H1 (cell line): Measurements from ENCODE around the gene VPS72. TPM values are rescaled to one million over a fixed set of nuclear protein-coding genes. Genes with fewer than 3 reads are reported as not detected.

Experiments
- CTCF ChIA-PET: fragments of 300-600 bp; sonication (Branson Sonifier 250); formaldehyde crosslinking; loops from one replicate; lab custom pipeline; 2021; ENCODE audit not compliant: partially characterized antibody; lab: Charles Lee
- POLR2A ChIA-PET: fragments of 300-600 bp; sonication (Branson Sonifier 250); formaldehyde crosslinking; loops from one replicate; lab custom pipeline; 2021; ENCODE audit warnings: inconsistent platforms; ENCODE audit not compliant: partially characterized antibody; lab: Charles Lee
- DNase-seq, 2 experiments: peaks; one replicate each; pipeline versions ENCODE4 v3.0.0 to v3.0.0-alpha.2; 2010 to 2022; ENCODE audit warnings: low spot score in 2 of 2, low read depth in 1 of 2, mixed read lengths in 1 of 2
- FAIRE-seq: peaks from 2 replicates; lab custom pipeline; 2011; peaks lifted over from hg19 to GRCh38; lab: Jason Lieb, UNC
- H2AFZ ChIP-seq: 2 replicates; pipeline ENCODE4 v1.8.1; 2012; ENCODE audit warnings: low read length, inconsistent platforms
- H2AK5ac ChIP-seq: 2 replicates; pipeline ENCODE4 v1.6.1; 2013; ENCODE audit warnings: low read depth, low read length
- H2BK120ac ChIP-seq: replicated peaks from 2 replicates; pipeline ENCODE3; 2013; ENCODE audit warnings: low read depth, low read length, inconsistent platforms
- H2BK12ac ChIP-seq: 2 replicates; pipeline ENCODE4 v1.6.1; 2013; ENCODE audit warnings: low read depth, low read length
- H2BK15ac ChIP-seq: 2 replicates; pipeline ENCODE4 v1.6.1; 2013; ENCODE audit warnings: low read length
- H2BK20ac ChIP-seq: 2 replicates; pipeline ENCODE4 v1.6.1; 2013; ENCODE audit warnings: low read length
- H2BK5ac ChIP-seq: 2 replicates; pipeline ENCODE4 v1.6.1; 2013; ENCODE audit warnings: low read depth, low read length
- H3K14ac ChIP-seq: 2 replicates; pipeline ENCODE4 v1.6.1; 2013; ENCODE audit warnings: inconsistent platforms; ENCODE audit not compliant: insufficient read length
- H3K18ac ChIP-seq: 2 replicates; pipeline ENCODE4 v1.6.1; 2013; ENCODE audit warnings: low read length; ENCODE audit errors: extremely low read depth
- H3K23ac ChIP-seq: 2 replicates; pipeline ENCODE4 v1.6.1; 2013; ENCODE audit warnings: inconsistent platforms; ENCODE audit not compliant: insufficient read length
- H3K23me2 ChIP-seq: 2 replicates; pipeline ENCODE4 v1.6.1; 2013; ENCODE audit warnings: low read depth, low read length
- H3K27ac ChIP-seq: 2 replicates; pipeline ENCODE4 v1.6.1; 2011; ENCODE audit warnings: low read depth, low read length, inconsistent platforms
- H3K27me3 ChIP-seq, 4 experiments: replicated peaks in 1 of 4; 1 replicate in 1 of 4; 2 replicates in 3 of 4; pipeline versions ENCODE4 v1.6.1 to v1.8.1; 2011 to 2013; ENCODE audit warnings: low read length in 3 of 4, mild to moderate bottlenecking in 3 of 4, inconsistent platforms in 2 of 4, mixed read lengths in 2 of 4, moderate library complexity in 1 of 4; ENCODE audit not compliant: control insufficient read depth in 3 of 4, insufficient read depth in 3 of 4; ENCODE audit errors: extremely low read depth in 1 of 4
- H3K36me3 ChIP-seq, 4 experiments: 2 replicates each; pipeline versions ENCODE4 v1.6.1 to v1.8.1; 2011 to 2013; ENCODE audit warnings: mild to moderate bottlenecking in 4 of 4, low read length in 3 of 4, moderate library complexity in 2 of 4, control low read depth in 1 of 4, inconsistent platforms in 1 of 4; ENCODE audit not compliant: insufficient read depth in 4 of 4, control insufficient read depth in 2 of 4
- H3K4ac ChIP-seq: replicated peaks from 2 replicates; pipeline ENCODE3; 2013; ENCODE audit warnings: low read length, low read depth, mixed read lengths, inconsistent platforms; ENCODE audit not compliant: insufficient read length
- H3K4me1 ChIP-seq, 4 experiments: replicated peaks in 1 of 4; 1 replicate in 1 of 4; 2 replicates in 3 of 4; pipeline versions ENCODE4 v1.6.1 to v1.8.1; 2011 to 2013; ENCODE audit warnings: low read length in 3 of 4, inconsistent platforms in 2 of 4, mixed read lengths in 1 of 4; ENCODE audit not compliant: insufficient read depth in 4 of 4, control insufficient read depth in 3 of 4
- H3K4me2 ChIP-seq, 2 experiments: 2 replicates each; pipeline versions ENCODE4 v1.6.1 to v1.8.1; 2011 to 2013; ENCODE audit warnings: low read depth in 2 of 2, low read length in 2 of 2, control low read depth in 1 of 2, inconsistent platforms in 1 of 2, mild to moderate bottlenecking in 1 of 2; ENCODE audit not compliant: insufficient read depth in 1 of 2
- H3K4me3 ChIP-seq, 4 experiments: fragments of 200-600, 300-600 bp in 1 of 4; sonication (generic), shearing (Covaris generic), sonication (Bioruptor Twin) in 1 of 4; 2 replicates each; pipeline versions ENCODE4 v1.5.1 to v1.8.1; 2011 to 2016; ENCODE audit warnings: low read length in 4 of 4, low read depth in 3 of 4, control low read depth in 2 of 4, inconsistent platforms in 2 of 4, mild to moderate bottlenecking in 2 of 4, mixed read lengths in 1 of 4, moderate library complexity in 1 of 4; ENCODE audit not compliant: insufficient read depth in 2 of 4; ENCODE audit errors: extremely low read depth in 1 of 4
- H3K56ac ChIP-seq: replicated peaks from 2 replicates; pipeline ENCODE3; 2013; ENCODE audit warnings: low read depth, mild to moderate bottlenecking, mixed read lengths, low read length, inconsistent platforms; ENCODE audit not compliant: insufficient read length
- H3K79me1 ChIP-seq: 2 replicates; pipeline ENCODE4 v1.6.1; 2013; ENCODE audit warnings: low read depth, low read length, control low read depth
- H3K79me2 ChIP-seq, 2 experiments: 2 replicates each; pipeline versions ENCODE4 v1.6.1 to v1.8.1; 2012 to 2013; ENCODE audit warnings: low read length in 2 of 2, mild to moderate bottlenecking in 2 of 2, inconsistent platforms in 1 of 2; ENCODE audit not compliant: insufficient read depth in 2 of 2, control insufficient read depth in 1 of 2
- H3K9ac ChIP-seq, 4 experiments: replicated peaks in 1 of 4; 1 replicate in 1 of 4; 2 replicates in 3 of 4; pipeline versions ENCODE4 v1.6.1 to v1.8.1; 2011 to 2013; ENCODE audit warnings: low read depth in 3 of 4, low read length in 3 of 4, control low read depth in 2 of 4, mild to moderate bottlenecking in 2 of 4, moderate library complexity in 2 of 4, inconsistent platforms in 1 of 4; ENCODE audit errors: extremely low read depth in 1 of 4
- H3K9me3 ChIP-seq, 2 experiments: 2 replicates each; pipeline versions ENCODE4 v1.6.1 to v1.8.1; 2012 to 2013; ENCODE audit warnings: mild to moderate bottlenecking in 2 of 2, moderate library complexity in 2 of 2, control low read depth in 1 of 2, inconsistent platforms in 1 of 2, low read depth in 1 of 2, low read length in 1 of 2, mixed read lengths in 1 of 2; ENCODE audit not compliant: insufficient read depth in 2 of 2
- H4K20me1 ChIP-seq, 2 experiments: replicated peaks in 1 of 2; 2 replicates each; pipeline versions ENCODE3 to v1.8.1; 2011 to 2013; ENCODE audit warnings: inconsistent platforms in 2 of 2, low read length in 2 of 2, mild to moderate bottlenecking in 1 of 2; ENCODE audit not compliant: insufficient read depth in 2 of 2, control insufficient read depth in 1 of 2
- H4K5ac ChIP-seq: 2 replicates; pipeline ENCODE4 v1.6.1; 2013; ENCODE audit warnings: low read length, low read depth, mixed read lengths, inconsistent platforms; ENCODE audit not compliant: insufficient read length
- H4K8ac ChIP-seq: 2 replicates; pipeline ENCODE4 v1.8.0; 2013; ENCODE audit warnings: mild to moderate bottlenecking, moderate library complexity, low read length, inconsistent platforms; ENCODE audit not compliant: insufficient read depth; ENCODE audit errors: extremely low read depth
- H4K91ac ChIP-seq: replicated peaks from 2 replicates; pipeline ENCODE3; 2013; ENCODE audit warnings: low read length, mixed read lengths, inconsistent platforms; ENCODE audit not compliant: insufficient read length
- BACH1 ChIP-seq: IDR thresholded peaks from 2 replicates; pipeline ENCODE4 v1.6.1; 2012; ENCODE audit warnings: low read length, improper control_type of control experiment
- CBX5 ChIP-seq: fragments of 300-800, 300-1000 bp; sonication (generic); IDR thresholded peaks from 2 replicates; pipeline ENCODE4 v1.7.1; 2016; ENCODE audit warnings: antibody characterized with exemption, low read length, low read depth
- CHD2 ChIP-seq: IDR thresholded peaks from 2 replicates; pipeline ENCODE4 v1.6.1; 2012; ENCODE audit warnings: low read length, improper control_type of control experiment
- GABPA ChIP-seq: IDR thresholded peaks from 2 replicates; pipeline ENCODE4 v1.6.1; 2011; ENCODE audit warnings: mild to moderate bottlenecking, low read length, moderate library complexity, borderline replicate concordance; ENCODE audit not compliant: insufficient read depth
- HDAC2 ChIP-seq, 2 experiments: fragments of 300-600 bp in 1 of 2; sonication (generic) in 1 of 2; IDR thresholded peaks; 2 replicates each; pipeline ENCODE4 v1.6.1; 2011 to 2012; ENCODE audit warnings: low read depth in 2 of 2, low read length in 2 of 2, mild to moderate bottlenecking in 2 of 2, moderate library complexity in 2 of 2, borderline replicate concordance in 1 of 2, inconsistent platforms in 1 of 2
- KDM5A ChIP-seq: fragments of 200-600 bp; IDR thresholded peaks from 2 replicates; pipeline ENCODE4 v1.7.1; 2012; ENCODE audit warnings: mild to moderate bottlenecking, low read length, inconsistent platforms, mixed read lengths
- SRF ChIP-seq: IDR thresholded peaks from 2 replicates; pipeline ENCODE4 v1.6.1; 2011; ENCODE audit warnings: mild to moderate bottlenecking, low read depth, low read length, moderate library complexity
- TEAD4 ChIP-seq: IDR thresholded peaks from 2 replicates; pipeline ENCODE4 v1.6.1; 2012; ENCODE audit warnings: low read depth, low read length, inconsistent platforms, mixed read lengths
- WGBS, 2 experiments: shearing (Covaris generic) in 1 of 2; methylation state at CpG; one replicate each; pipeline versions ENCODE4 v1.1.6 to v1.1.7; 2013 to 2015; ENCODE audit warnings: low lambda C conversion rate in 2 of 2, mixed read lengths in 2 of 2, inconsistent platforms in 1 of 2, low coverage in 1 of 2, missing lambda C conversion rate in 1 of 2; ENCODE audit not compliant: insufficient replicate concordance in 2 of 2, insufficient coverage in 1 of 2, insufficient read length in 1 of 2; ENCODE audit errors: extremely low coverage in 1 of 2, missing lambda C conversion rate in 1 of 2; 5-methylcytosine and 5-hydroxymethylcytosine counted together
- polyA plus RNA-seq, 7 experiments: library from polyadenylated mRNA; depleted of rRNA in 3 of 7; stranded (reverse) in 5 of 7; unstranded in 2 of 7; fragments of >200 nt in 5 of 7; fragments of 200-250 nt in 2 of 7; gene quantifications; 1 replicate in 5 of 7; 2 replicates in 1 of 7; 4 replicates in 1 of 7; pipeline versions ENCODE4 v1.2.1 to v1.2.3, GENCODE V29; 2011 to 2013; ENCODE audit warnings: missing spikeins in 2 of 7, mixed read lengths in 2 of 7
- total RNA-seq: library from RNA; stranded (reverse); fragmentation: NEBNext Ultra II Directional; extraction: Animal tissue kit (Norgen Biotek cat#: 25700); gene quantifications from 2 replicates; pipeline ENCODE4 v1.2.1, GENCODE V29; 2021
- TF ChIP-seq, protein P1 (sequence below): IDR thresholded peaks from 2 replicates; pipeline ENCODE4 v1.6.1; 2012; ENCODE audit warnings: low read length, inconsistent platforms

The VPS72 gene
- total and polyA plus RNA-seq, 2 of the 8 experiments (the other 6 are each of a cell fraction or from before 2014, with no cell fraction given): 86.6 to 121 TPM

DNA sequence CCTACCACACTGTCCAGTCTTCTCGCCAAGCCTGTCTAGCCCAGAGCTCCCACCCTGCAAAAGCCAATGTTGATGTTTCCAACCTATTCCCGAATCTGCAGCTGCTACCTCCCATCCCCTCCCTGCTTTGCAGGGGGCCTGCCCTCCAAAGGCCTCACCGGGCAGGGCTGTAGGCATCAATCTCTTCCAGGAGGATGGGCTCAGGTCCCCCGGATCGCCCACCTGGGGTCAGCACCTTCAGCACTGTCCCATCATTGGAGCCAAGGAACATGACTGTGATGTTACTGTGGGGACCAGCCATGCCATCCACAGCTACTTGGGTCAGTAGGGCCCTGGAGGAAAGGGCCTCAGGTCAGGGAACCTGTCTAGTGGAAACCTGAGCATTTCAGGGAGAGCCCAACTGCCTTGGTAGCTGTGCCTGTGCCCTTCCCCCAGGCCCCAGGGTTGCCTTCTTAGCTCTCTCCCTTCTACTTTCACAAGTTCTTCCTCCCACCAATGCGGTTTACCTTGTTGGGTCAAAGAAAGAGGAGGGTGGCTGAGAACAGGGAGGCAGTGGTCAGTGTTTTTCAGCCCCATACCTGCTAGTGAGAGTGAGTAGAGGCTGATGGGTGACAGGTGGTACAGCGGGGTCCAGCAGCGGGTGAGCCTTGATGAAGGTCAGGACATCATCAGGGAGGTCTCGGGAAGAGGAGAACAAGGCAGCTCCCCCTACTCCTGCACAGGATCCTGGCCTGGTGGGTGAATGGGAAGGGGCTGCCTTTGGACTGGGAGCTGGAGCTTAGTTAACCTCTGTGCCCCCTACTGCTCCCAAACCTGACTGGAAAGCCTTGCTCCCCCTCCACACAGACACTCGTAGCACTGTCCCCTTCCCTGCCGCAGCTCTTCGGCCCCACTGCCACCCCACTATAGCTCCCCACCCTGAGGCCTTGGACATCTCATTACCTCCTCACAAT lies 54.3 kb downstream of the VPS72 start:
- Histone ChIP-seq H3K79me2 (no peaks in the 10 kb centered on the region), H3K18ac (no peak overlapping the region), H3K4me1 (peaks cover 0 to 12% (median 8%) of the 10 kb centered on the region in 4 experiments; a peak in 5 of 7 replicates), H3K4me2 (no peak overlapping the region), H3K79me1 (no peaks in the 10 kb centered on the region), H3K36me3 (peaks cover 0 to 10% (median 2%) of the 10 kb centered on the region in 4 experiments; a peak in 4 of 8 replicates), H4K5ac (no peak overlapping the region), H2BK12ac (no peak overlapping the region), H3K4me3 (no peak overlapping the region; a peak in 1 of 8 replicates), H3K56ac (no peak overlapping the region), H4K8ac (no peak overlapping the region), H3K4ac (no peak overlapping the region), H3K9ac (no peak overlapping the region), H2BK5ac (no peak overlapping the region; the same call in 1 of the 2 replicates), H3K9me3 (no peaks in the 10 kb centered on the region), H2AK5ac (no peak overlapping the region), H3K27ac (no peak overlapping the region), H3K23me2 (peaks cover 15% of the 10 kb centered on the region), H3K27me3 (peaks cover 0 to 28% (median 20%) of the 10 kb centered on the region in 4 experiments; a peak in 5 of 7 replicates), H2BK120ac (no peak overlapping the region), H2BK20ac (no peak overlapping the region), H2BK15ac (no peak overlapping the region), H3K23ac (no peak overlapping the region), H3K14ac (no peak overlapping the region), H4K20me1 (peaks cover 3 to 4% of the 10 kb centered on the region in 2 experiments), H4K91ac (no peak overlapping the region), H2AFZ (no peak overlapping the region)
- DNase-seq (peak in 1 of 2 experiments; percentile 53), FAIRE-seq (no peak)
- WGBS, 2 experiments: 90% methylated on average over 12 of the region's 12 CpGs; no CpG with 5 or more reads in 1 of the 2 experiments
- ChIA-PET CTCF (interaction anchor here (0.6 to 7.9 kb wide), 13 partner anchors 7 to 182 kb away, joined by 3 to 94 read pairs (median 4); partner anchors contain the start of genes GABPB2, TMOD4 and TNFAIP8L2), POLR2A (interaction anchor here (0.6 to 9.8 kb wide), 3 partner anchors 9 to 77 kb away, joined by 3 to 124 read pairs (median 3); partner anchors contain the start of gene SEMA6C)
- no peak for TF ChIP-seq GABPA
- TF ChIP-seq, protein P1, sequence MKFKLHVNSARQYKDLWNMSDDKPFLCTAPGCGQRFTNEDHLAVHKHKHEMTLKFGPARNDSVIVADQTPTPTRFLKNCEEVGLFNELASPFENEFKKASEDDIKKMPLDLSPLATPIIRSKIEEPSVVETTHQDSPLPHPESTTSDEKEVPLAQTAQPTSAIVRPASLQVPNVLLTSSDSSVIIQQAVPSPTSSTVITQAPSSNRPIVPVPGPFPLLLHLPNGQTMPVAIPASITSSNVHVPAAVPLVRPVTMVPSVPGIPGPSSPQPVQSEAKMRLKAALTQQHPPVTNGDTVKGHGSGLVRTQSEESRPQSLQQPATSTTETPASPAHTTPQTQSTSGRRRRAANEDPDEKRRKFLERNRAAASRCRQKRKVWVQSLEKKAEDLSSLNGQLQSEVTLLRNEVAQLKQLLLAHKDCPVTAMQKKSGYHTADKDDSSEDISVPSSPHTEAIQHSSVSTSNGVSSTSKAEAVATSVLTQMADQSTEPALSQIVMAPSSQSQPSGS: no peak
- no peak for TF ChIP-seq SRF
- no peak for TF ChIP-seq HDAC2 (IDR thresholded peaks at IDR 0.05; ENCODE audit: borderline replicate concordance in 1 of 2, low read depth in 2 of 2, low read length in 2 of 2)
- TF ChIP-seq BACH1: no peak
- TF ChIP-seq CHD2: no peak
- no peak for TF ChIP-seq TEAD4
- no peak for TF ChIP-seq KDM5A
- TF ChIP-seq CBX5: no peak
